SU-DHL-6 (cell line): ENCODE measurements around the gene ZFAND3.

Experiments
- CTCF ChIP-seq: fragments of 200-600 bp; sonication (generic); IDR thresholded peaks from one replicate; pipeline ENCODE4 v1.5.1; 2017; ENCODE audit warnings: antibody characterized with exemption, mild to moderate bottlenecking, low read length, moderate library complexity; ENCODE audit not compliant: insufficient read depth, poor library complexity, severe bottlenecking
- EZH2phosphoT487 ChIP-seq: fragments of 200-600 bp; sonication (generic), shearing (Covaris generic); conservative IDR thresholded peaks from 2 replicates; pipeline ENCODE4 v1.6.1; 2018; ENCODE audit warnings: mild to moderate bottlenecking, antibody characterized with exemption, low read length, moderate library complexity, mixed read lengths

GRCh38 chr6:38161331-38161730 is 341.8 kb downstream of the ZFAND3 start:
- TF ChIP-seq CTCF, result no peak
- no peak for TF ChIP-seq EZH2phosphoT487
